Retinal pigment epithelial cell (primary cell): ENCODE results near the gene PTGR2.
"Not testable (repeated sequence)": the region's sequence is repeated elsewhere in the genome, so short reads cannot be mapped to it uniquely, and the experiment has no call there.

Experiments
- DNase-seq: peaks from one replicate; pipeline ENCODE4 v3.0.0-alpha.2; 2010; ENCODE audit warnings: low read depth
- H3K4me3 ChIP-seq: 2 replicates; pipeline ENCODE4 v1.5.1; 2011; ENCODE audit warnings: mild to moderate bottlenecking, low read length, control low read depth, moderate library complexity
- CTCF ChIP-seq: conservative IDR thresholded peaks from 2 replicates; pipeline ENCODE4 v1.5.1; 2011; ENCODE audit warnings: low read depth, low read length, control low read depth, inconsistent platforms

Gene PTGR2

GRCh38 chr14:73829526-73830431, 21.9 kb upstream of the PTGR2 start:
- H3K4me3 ChIP-seq = no peak overlapping the region
- no peak for TF ChIP-seq CTCF
- no peak for DNase-seq

GRCh38 chr14:73833034-73833433, 18.6 kb upstream of the PTGR2 start:
- H3K4me3 ChIP-seq = no peak overlapping the region
- TF ChIP-seq CTCF = no peak
- no peak for DNase-seq

- DNase-seq = peak; percentile 73
- no peak overlapping the region for H3K4me3 ChIP-seq
- TF ChIP-seq CTCF = no peak
These were observed 17.9 kb upstream of the PTGR2 start for GRCh38 chr14:73833530-73834260.

- TF ChIP-seq CTCF = no peak
- H3K4me3 ChIP-seq = no peak overlapping the region
- no peak for DNase-seq
These were observed 17.4 kb upstream of the PTGR2 start for GRCh38 chr14:73834261-73834625.

- not testable (repeated sequence) for DNase-seq, H3K4me3 ChIP-seq
These were observed 13.2 kb upstream of the PTGR2 start for GRCh38 chr14:73838293-73839034.

GRCh38 chr14:73842201-73842600, 9.4 kb upstream of the PTGR2 start:
- no peak for DNase-seq
- H3K4me3 ChIP-seq = no peak overlapping the region
- no peak for TF ChIP-seq CTCF

GRCh38 chr14:73842851-73843250, 8.8 kb upstream of the PTGR2 start:
- no peak for TF ChIP-seq CTCF
- no peak overlapping the region for H3K4me3 ChIP-seq
- DNase-seq = no peak
